ENCODE measurements around the gene SEMA4A.
"Not testable (repeated sequence)": the region's sequence is repeated elsewhere in the genome, so short reads cannot be mapped to it uniquely, and the experiment has no call there.

The SEMA4A gene

GRCh38 chr1:156198831-156199349, 45.5 kb downstream of the SEMA4A start:
- DNase-seq = no peak

- DNase-seq = no peak
Observed at GRCh38 chr1:156200044-156200443, 46.7 kb downstream of the SEMA4A start.

GRCh38 chr1:156203331-156203730, 49.9 kb downstream of the SEMA4A start:
- peak; percentile 45 for DNase-seq

GRCh38 chr1:156204686-156205085, 51.3 kb downstream of the SEMA4A start:
- DNase-seq = no peak

GRCh38 chr1:156211243-156211642, 57.9 kb downstream of the SEMA4A start:
- no peak for DNase-seq

- no peak for DNase-seq
Observed at GRCh38 chr1:156212130-156212529, 58.7 kb downstream of the SEMA4A start.

GRCh38 chr1:156212833-156213643, 59.7 kb downstream of the SEMA4A start, which contains the start of gene PMF1:
TSS of gene PMF1 (plus strand) at chr1:156213007. CDS start at chr1:156213016, 9 bp downstream.
- peak; percentile 96 for DNase-seq

GRCh38 chr1:156213644-156213966, 60.2 kb downstream of the SEMA4A start:
- DNase-seq = no peak

- peak; percentile 26 for DNase-seq
Observed at GRCh38 chr1:156214024-156214748, 60.8 kb downstream of the SEMA4A start.

GRCh38 chr1:156216361-156217086, 63.1 kb downstream of the SEMA4A start:
- DNase-seq = not testable (repeated sequence)

- DNase-seq = no peak
Observed at GRCh38 chr1:156217871-156218270, 64.5 kb downstream of the SEMA4A start.

GRCh38 chr1:156220226-156220625, 66.8 kb downstream of the SEMA4A start:
- no peak for DNase-seq

- DNase-seq = no peak
Observed at GRCh38 chr1:156221986-156222692, 68.8 kb downstream of the SEMA4A start.

- DNase-seq = no peak
Observed at GRCh38 chr1:156225677-156226014, 72.3 kb downstream of the SEMA4A start.

- DNase-seq = no peak
Observed at GRCh38 chr1:156226116-156226538, 72.7 kb downstream of the SEMA4A start.

- DNase-seq = no peak
Observed at GRCh38 chr1:156226782-156227181, 73.4 kb downstream of the SEMA4A start.

Data from fibroblast of skin of scalp (primary cell).